MM.1S (cell line): ENCODE results near the gene KANK4.

ENCODE experiments used
- EZH2 ChIP-seq: fragments of 300-600 bp; sonication (generic); optimal IDR thresholded peaks from 2 replicates; pipeline ENCODE3; 2017; ENCODE audit warnings: low read depth, mild to moderate bottlenecking, antibody characterized with exemption, low read length, mixed read lengths
- EZH2phosphoT487 ChIP-seq: fragments of 300-600 bp; sonication (generic); IDR thresholded peaks from 2 replicates; pipeline ENCODE4 v1.6.1; 2018; ENCODE audit warnings: antibody characterized with exemption, low read length
- TF ChIP-seq, protein P1 (sequence below): fragments of 300-600 bp; sonication (generic); IDR thresholded peaks from 2 replicates; pipeline ENCODE4 v1.5.1; 2016; ENCODE audit warnings: antibody characterized with exemption, low read length, mixed read lengths

DNA sequence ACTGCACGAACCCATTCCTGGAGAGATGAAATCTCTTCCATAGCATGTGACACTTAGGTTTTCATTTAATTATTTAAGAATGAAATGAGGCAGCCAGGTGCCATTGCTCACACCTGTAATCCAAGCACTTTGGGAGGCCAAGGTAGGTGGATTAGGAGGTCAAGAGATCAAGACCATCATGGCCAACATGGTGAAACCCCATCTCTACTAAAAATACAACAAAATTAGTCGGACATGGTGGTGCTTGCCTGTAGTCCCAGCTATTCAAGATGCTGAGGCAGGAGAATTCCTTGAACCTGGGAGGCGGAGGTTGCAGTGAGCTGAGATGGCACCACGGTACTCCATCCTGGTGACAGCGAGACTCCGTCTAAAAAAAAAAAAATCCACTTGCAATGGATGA, 106.8 kb downstream of the KANK4 start:
- TF ChIP-seq, protein P1, sequence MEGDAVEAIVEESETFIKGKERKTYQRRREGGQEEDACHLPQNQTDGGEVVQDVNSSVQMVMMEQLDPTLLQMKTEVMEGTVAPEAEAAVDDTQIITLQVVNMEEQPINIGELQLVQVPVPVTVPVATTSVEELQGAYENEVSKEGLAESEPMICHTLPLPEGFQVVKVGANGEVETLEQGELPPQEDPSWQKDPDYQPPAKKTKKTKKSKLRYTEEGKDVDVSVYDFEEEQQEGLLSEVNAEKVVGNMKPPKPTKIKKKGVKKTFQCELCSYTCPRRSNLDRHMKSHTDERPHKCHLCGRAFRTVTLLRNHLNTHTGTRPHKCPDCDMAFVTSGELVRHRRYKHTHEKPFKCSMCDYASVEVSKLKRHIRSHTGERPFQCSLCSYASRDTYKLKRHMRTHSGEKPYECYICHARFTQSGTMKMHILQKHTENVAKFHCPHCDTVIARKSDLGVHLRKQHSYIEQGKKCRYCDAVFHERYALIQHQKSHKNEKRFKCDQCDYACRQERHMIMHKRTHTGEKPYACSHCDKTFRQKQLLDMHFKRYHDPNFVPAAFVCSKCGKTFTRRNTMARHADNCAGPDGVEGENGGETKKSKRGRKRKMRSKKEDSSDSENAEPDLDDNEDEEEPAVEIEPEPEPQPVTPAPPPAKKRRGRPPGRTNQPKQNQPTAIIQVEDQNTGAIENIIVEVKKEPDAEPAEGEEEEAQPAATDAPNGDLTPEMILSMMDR = no peak
- TF ChIP-seq EZH2 (no peak), EZH2phosphoT487 (no peak)
